ENCODE data around the gene ACTL6B. TPM values are rescaled to one million over a fixed set of nuclear protein-coding genes. Genes with fewer than 3 reads are reported as not detected.
A peak's percentile ranks its signal among the peaks of the same experiment; 100 is the strongest.

The ACTL6B gene
- polyA plus RNA-seq, 1 donor from 2014 or later, result 339 TPM

DNA sequence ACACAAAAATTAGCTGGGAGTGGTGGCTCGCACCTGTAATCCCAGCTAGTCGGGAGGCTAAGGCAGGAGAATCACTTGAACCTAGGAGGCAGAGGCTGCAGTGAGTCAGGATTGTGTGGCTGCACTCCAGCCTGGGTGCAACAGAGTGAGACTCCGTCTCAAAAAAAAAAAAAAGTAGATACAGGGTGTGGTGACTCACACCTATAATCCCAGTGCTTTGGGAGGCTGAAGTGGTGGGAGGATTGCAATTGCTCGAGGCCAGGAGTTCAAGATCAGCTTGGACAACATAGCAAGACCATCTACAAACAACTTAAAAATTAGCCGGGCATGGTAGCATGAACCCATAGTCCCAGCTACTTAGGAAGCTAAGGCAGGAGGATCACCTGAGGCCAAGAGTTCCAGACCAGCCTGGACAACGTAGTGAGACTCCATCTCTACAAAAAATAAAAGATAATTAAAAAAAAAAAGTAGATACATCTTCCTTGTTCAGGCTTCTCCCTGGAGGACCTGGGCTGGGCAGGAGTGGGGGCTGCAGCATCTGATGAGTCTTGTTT, 41.9 kb downstream of the ACTL6B start:
- H3K27me3 ChIP-seq (ENCODE audit: insufficient read depth, low read depth, low read length), result no peaks in the 10 kb centered on the region
- H3K9me3 ChIP-seq (ENCODE audit: low read length), result no peaks in the 10 kb centered on the region
- no peak overlapping the region for H3K9ac ChIP-seq (ENCODE audit: low read length)
- no peaks in the 10 kb centered on the region for H3K36me3 ChIP-seq (ENCODE audit: insufficient read depth, low read length)
- no peak overlapping the region for H3K4me2 ChIP-seq (ENCODE audit: low read length)
- H3K9me2 ChIP-seq (ENCODE audit: insufficient read depth, low read length), result no peaks in the 10 kb centered on the region
- no peaks in the 10 kb centered on the region for H4K20me1 ChIP-seq (ENCODE audit: insufficient read depth)
- H3K4me3 ChIP-seq (ENCODE audit: low read length), result no peak overlapping the region
- H3K27ac ChIP-seq (ENCODE audit: low read length), result no peak overlapping the region
- H3K79me2 ChIP-seq (replicated peaks; ENCODE audit: insufficient read depth, low read length), result peaks cover 4% of the 10 kb centered on the region
- H2AFZ ChIP-seq (ENCODE audit: low read depth, low read length), result no peak overlapping the region
- no peaks in the 10 kb centered on the region for H3F3A ChIP-seq (ENCODE audit: insufficient read depth, low read length, poor library complexity, severe bottlenecking)
- TF ChIP-seq EP300 (conservative IDR thresholded peaks at IDR 0.05; ENCODE audit: poor library complexity, severe bottlenecking), result no peak
- no peak for TF ChIP-seq TAF1 (IDR thresholded peaks at IDR 0.05; ENCODE audit: low read depth)
- TF ChIP-seq SMC3 (conservative IDR thresholded peaks at IDR 0.05; ENCODE audit: poor library complexity), result no peak
- TF ChIP-seq POLR2AphosphoS5 (IDR thresholded peaks at IDR 0.05), result no peak
- no peak for TF ChIP-seq EZH2 (IDR thresholded peaks at IDR 0.05; ENCODE audit: borderline replicate concordance, insufficient read depth, low read length, poor library complexity, severe bottlenecking)
- TF ChIP-seq RAD21 (conservative IDR thresholded peaks at IDR 0.05), result no peak
- TF ChIP-seq, protein P1, sequence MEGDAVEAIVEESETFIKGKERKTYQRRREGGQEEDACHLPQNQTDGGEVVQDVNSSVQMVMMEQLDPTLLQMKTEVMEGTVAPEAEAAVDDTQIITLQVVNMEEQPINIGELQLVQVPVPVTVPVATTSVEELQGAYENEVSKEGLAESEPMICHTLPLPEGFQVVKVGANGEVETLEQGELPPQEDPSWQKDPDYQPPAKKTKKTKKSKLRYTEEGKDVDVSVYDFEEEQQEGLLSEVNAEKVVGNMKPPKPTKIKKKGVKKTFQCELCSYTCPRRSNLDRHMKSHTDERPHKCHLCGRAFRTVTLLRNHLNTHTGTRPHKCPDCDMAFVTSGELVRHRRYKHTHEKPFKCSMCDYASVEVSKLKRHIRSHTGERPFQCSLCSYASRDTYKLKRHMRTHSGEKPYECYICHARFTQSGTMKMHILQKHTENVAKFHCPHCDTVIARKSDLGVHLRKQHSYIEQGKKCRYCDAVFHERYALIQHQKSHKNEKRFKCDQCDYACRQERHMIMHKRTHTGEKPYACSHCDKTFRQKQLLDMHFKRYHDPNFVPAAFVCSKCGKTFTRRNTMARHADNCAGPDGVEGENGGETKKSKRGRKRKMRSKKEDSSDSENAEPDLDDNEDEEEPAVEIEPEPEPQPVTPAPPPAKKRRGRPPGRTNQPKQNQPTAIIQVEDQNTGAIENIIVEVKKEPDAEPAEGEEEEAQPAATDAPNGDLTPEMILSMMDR (IDR thresholded peaks at IDR 0.05; ENCODE audit: poor library complexity, severe bottlenecking), result no peak
- TF ChIP-seq REST (IDR thresholded peaks at IDR 0.05; ENCODE audit: borderline replicate concordance), result no peak
- no peak for TF ChIP-seq MXI1 (conservative IDR thresholded peaks at IDR 0.05; ENCODE audit: poor library complexity, severe bottlenecking)

GRCh38 chr7:100613412-100614175, 42.7 kb downstream of the ACTL6B start:
- H3K4me3 ChIP-seq (ENCODE audit: low read length), result peak overlapping the region; percentile 96
- no peaks in the 10 kb centered on the region for H3K9me2 ChIP-seq (ENCODE audit: insufficient read depth, low read length)
- H3K27ac ChIP-seq (ENCODE audit: low read length), result no peak overlapping the region
- no peaks in the 10 kb centered on the region for H4K20me1 ChIP-seq (ENCODE audit: insufficient read depth)
- H2AFZ ChIP-seq (ENCODE audit: low read depth, low read length), result no peak overlapping the region
- H3K36me3 ChIP-seq (ENCODE audit: insufficient read depth, low read length), result no peaks in the 10 kb centered on the region
- H3F3A ChIP-seq (ENCODE audit: insufficient read depth, low read length, poor library complexity, severe bottlenecking), result no peaks in the 10 kb centered on the region
- H3K9ac ChIP-seq (ENCODE audit: low read length), result peak overlapping the region; percentile 89
- H3K27me3 ChIP-seq (ENCODE audit: insufficient read depth, low read depth, low read length), result no peaks in the 10 kb centered on the region
- H3K4me2 ChIP-seq (ENCODE audit: low read length), result peak overlapping the region; percentile 72
- peaks cover 4% of the 10 kb centered on the region for H3K79me2 ChIP-seq (replicated peaks; ENCODE audit: insufficient read depth, low read length)
- TF ChIP-seq REST (IDR thresholded peaks at IDR 0.05; ENCODE audit: borderline replicate concordance) (no peak), SMC3 (conservative IDR thresholded peaks at IDR 0.05; ENCODE audit: poor library complexity) (no peak), EZH2 (IDR thresholded peaks at IDR 0.05; ENCODE audit: borderline replicate concordance, insufficient read depth, low read length, poor library complexity, severe bottlenecking) (no peak), RAD21 (conservative IDR thresholded peaks at IDR 0.05) (no peak), POLR2AphosphoS5 (IDR thresholded peaks at IDR 0.05) (no peak), TAF1 (IDR thresholded peaks at IDR 0.05; ENCODE audit: low read depth) (no peak), MXI1 (conservative IDR thresholded peaks at IDR 0.05; ENCODE audit: poor library complexity, severe bottlenecking) (no peak), EP300 (conservative IDR thresholded peaks at IDR 0.05; ENCODE audit: poor library complexity, severe bottlenecking) (no peak)
- TF ChIP-seq, protein P1 (IDR thresholded peaks at IDR 0.05; ENCODE audit: poor library complexity, severe bottlenecking), result no peak
- H3K9me3 ChIP-seq (ENCODE audit: low read length), result no peaks in the 10 kb centered on the region

Data from neural cell (in vitro differentiated cells).